ENCODE data around the gene UBA1.
"Not testable (repeated sequence)": the region's sequence is repeated elsewhere in the genome, so short reads cannot be mapped to it uniquely, and the experiment has no call there.

The UBA1 gene

DNA sequence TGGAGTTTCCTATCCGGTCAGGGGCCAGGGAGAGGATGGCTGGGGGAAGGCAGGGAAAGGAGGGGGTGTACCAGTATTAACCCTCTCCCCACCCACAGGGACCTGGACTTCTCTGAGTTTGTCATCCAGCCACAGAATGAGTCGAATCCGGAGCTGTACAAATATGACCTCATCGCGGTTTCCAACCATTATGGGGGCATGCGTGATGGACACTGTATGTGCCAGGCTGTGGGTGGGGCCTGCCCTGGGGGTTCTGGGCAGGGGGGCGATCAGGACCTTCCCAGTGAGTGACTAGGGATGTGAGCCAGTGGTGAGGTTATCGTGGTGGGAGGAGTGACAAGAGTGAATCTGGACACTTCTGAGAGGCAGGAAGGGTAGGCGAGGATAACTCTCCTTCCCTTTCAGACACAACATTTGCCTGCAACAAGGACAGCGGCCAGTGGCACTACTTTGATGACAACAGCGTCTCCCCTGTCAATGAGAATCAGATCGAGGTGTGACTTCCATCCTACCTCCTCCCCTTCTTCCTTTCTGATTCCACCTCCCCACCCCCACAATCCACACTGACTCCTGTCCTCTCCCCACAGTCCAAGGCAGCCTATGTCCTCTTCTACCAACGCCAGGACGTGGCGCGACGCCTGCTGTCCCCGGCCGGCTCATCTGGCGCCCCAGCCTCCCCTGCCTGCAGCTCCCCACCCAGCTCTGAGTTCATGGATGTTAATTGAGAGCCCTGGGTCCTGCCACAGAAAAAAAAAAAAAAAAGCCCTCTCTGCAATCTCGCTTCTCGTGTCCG lies 53.8 kb downstream of the UBA1 start:
- no peak for DNase-seq (ENCODE audit: extremely low read depth, low read depth)

DNA sequence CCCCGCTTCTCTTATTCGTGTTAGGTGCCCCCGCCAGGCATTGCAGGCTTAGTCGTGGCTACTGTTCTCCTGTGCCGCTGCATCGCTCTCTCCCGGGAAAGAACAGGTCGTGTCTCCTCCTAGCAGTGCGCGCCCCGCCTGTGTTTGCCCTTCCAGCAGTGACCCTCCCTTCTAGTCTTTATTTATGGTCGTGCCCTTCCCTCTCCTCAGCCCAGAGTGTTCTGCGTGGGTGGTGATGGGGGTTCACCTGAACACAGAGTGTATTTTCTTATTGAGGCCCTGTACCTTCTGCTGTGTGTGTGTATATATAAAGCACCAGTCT lies 54.3 kb downstream of the UBA1 start:
- TF ChIP-seq, protein P1, sequence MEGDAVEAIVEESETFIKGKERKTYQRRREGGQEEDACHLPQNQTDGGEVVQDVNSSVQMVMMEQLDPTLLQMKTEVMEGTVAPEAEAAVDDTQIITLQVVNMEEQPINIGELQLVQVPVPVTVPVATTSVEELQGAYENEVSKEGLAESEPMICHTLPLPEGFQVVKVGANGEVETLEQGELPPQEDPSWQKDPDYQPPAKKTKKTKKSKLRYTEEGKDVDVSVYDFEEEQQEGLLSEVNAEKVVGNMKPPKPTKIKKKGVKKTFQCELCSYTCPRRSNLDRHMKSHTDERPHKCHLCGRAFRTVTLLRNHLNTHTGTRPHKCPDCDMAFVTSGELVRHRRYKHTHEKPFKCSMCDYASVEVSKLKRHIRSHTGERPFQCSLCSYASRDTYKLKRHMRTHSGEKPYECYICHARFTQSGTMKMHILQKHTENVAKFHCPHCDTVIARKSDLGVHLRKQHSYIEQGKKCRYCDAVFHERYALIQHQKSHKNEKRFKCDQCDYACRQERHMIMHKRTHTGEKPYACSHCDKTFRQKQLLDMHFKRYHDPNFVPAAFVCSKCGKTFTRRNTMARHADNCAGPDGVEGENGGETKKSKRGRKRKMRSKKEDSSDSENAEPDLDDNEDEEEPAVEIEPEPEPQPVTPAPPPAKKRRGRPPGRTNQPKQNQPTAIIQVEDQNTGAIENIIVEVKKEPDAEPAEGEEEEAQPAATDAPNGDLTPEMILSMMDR (IDR thresholded peaks at IDR 0.05; ENCODE audit: low read depth, low read length): no peak
- no peak for DNase-seq (ENCODE audit: extremely low read depth, low read depth)

More for the DNA sequence above, 53.8 kb downstream of the UBA1 start:
- TF ChIP-seq, protein P1 (IDR thresholded peaks at IDR 0.05; ENCODE audit: low read depth, low read length): no peak

DNA sequence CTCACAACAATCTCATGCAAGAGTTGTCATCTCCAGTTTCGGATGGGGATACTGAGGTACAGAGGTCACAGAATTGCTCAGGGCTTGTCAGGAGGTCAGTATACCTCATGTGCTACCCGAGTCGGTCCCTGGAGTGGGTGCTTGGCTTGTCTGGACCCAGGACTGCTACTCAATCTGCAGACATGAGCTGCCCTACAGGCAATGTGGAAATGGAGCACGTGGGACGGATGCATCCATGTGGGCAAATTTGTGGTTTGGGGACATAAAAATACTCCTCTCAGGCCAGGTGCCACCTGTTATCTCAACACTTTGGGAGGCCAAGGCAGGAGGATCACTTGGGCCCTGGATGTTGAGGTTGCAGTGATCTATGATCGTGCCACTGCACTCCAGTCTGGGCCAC lies 54.9 kb downstream of the UBA1 start:
- TF ChIP-seq, protein P1 (IDR thresholded peaks at IDR 0.05; ENCODE audit: low read depth, low read length): no peak
- no peak for DNase-seq (ENCODE audit: extremely low read depth, low read depth)

DNA sequence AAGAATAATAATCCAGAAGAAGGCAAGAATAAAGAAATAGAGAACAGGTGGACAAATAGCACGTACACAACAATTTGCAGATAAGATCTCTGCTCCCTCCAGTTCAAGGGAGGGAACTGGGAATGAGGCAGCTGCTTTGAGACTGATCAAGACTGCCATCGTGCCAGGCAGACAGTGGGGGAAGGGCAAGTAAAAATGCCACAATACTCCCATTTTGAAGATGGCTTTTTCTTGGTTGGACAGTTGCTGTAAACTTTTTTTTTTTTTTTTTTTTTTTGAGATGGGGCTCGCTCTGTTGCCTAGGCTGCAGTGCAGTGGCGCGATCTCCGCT lies 56.4 kb downstream of the UBA1 start:
- TF ChIP-seq, protein P1 (IDR thresholded peaks at IDR 0.05; ENCODE audit: low read depth, low read length): no peak

DNA sequence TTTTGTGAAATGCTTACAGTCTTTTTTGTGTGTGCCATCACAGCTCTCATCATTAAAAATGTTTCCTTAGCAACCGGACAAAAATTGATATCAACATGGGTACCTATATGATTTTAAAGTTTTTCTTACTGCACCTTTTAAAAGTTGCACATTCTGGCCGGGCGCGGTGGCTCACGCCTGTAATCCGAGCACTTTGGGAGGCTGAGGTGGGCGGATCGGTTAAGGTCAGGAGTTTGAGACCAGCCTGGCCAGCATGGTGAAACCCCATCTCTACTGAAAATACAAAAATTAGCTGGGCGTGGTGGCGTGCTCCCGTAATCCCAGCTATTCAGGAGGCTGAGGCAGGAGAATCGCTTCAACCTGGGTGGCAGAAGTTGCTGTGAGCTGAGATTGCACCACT lies 64.0 kb downstream of the UBA1 start:
- not testable (repeated sequence) for DNase-seq (ENCODE audit: extremely low read depth, low read depth)

More for the DNA sequence above, 56.4 kb downstream of the UBA1 start:
- no peak for DNase-seq (ENCODE audit: extremely low read depth, low read depth)

Data from AG09319 (cell line).